ENCODE measurements around the gene CHRNA3. TPM values are rescaled to one million over a fixed set of nuclear protein-coding genes. Genes with fewer than 3 reads are reported as not detected.

Gene CHRNA3
- total RNA-seq, 4 donors from 2014 or later = 0.09 to 1.3 TPM; not detected in 2

- DNase-seq (ENCODE audit: low spot score) (no peak), ATAC-seq (ENCODE audit: low FRiP score) (no peak)
- TF ChIP-seq CTCF (IDR thresholded peaks at IDR 0.05) = no peak
Observed at GRCh38 chr15:78661001-78661400, 40.2 kb upstream of the CHRNA3 start.

GRCh38 chr15:78660584-78660983, 39.8 kb upstream of the CHRNA3 start:
- ATAC-seq (ENCODE audit: low FRiP score) = no peak
- no peak for DNase-seq (ENCODE audit: low spot score)
- no peak for TF ChIP-seq CTCF (IDR thresholded peaks at IDR 0.05)

GRCh38 chr15:78658823-78659222, 38.0 kb upstream of the CHRNA3 start:
- ATAC-seq (ENCODE audit: low FRiP score) = no peak
- DNase-seq (ENCODE audit: low spot score) = no peak
- no peak for TF ChIP-seq CTCF (IDR thresholded peaks at IDR 0.05)

GRCh38 chr15:78654272-78654671, 33.5 kb upstream of the CHRNA3 start:
- ATAC-seq (ENCODE audit: low FRiP score) (no peak), DNase-seq (ENCODE audit: low spot score) (no peak)
- TF ChIP-seq CTCF (IDR thresholded peaks at IDR 0.05) = no peak

- ATAC-seq (ENCODE audit: low FRiP score) (no peak), DNase-seq (ENCODE audit: low spot score) (no peak)
- no peak for TF ChIP-seq CTCF (IDR thresholded peaks at IDR 0.05)
Observed at GRCh38 chr15:78651930-78652615, 31.3 kb upstream of the CHRNA3 start.

- no peak for TF ChIP-seq CTCF (IDR thresholded peaks at IDR 0.05)
- ATAC-seq (ENCODE audit: low FRiP score) (no peak), DNase-seq (ENCODE audit: low spot score) (no peak)
Observed at GRCh38 chr15:78651007-78651406, 30.2 kb upstream of the CHRNA3 start.

GRCh38 chr15:78650022-78650421, 29.2 kb upstream of the CHRNA3 start:
- no peak for TF ChIP-seq CTCF (IDR thresholded peaks at IDR 0.05)
- DNase-seq (ENCODE audit: low spot score) = no peak
- ATAC-seq (ENCODE audit: low FRiP score) = no peak

Measured in omental fat pad (tissue), 4 donors.